CD4-positive, alpha-beta memory T cell (primary cell): ENCODE data around the gene TSC22D2. TPM values are rescaled to one million over a fixed set of nuclear protein-coding genes. Genes with fewer than 3 reads are reported as not detected.

Experiments
- CTCF ChIA-PET: fragments of 350-600 bp; sonication (Branson Sonifier 250); formaldehyde crosslinking; loops from one replicate; lab custom pipeline; 2021; ENCODE audit warnings: inconsistent platforms; ENCODE audit not compliant: partially characterized antibody; lab: Charles Lee
- POLR2A ChIA-PET: fragments of 350-600 bp; sonication (Branson Sonifier 250); formaldehyde crosslinking; loops from one replicate; lab custom pipeline; 2021; ENCODE audit not compliant: partially characterized antibody; lab: Charles Lee
- DNase-seq, 5 donors: peaks; one replicate each; pipeline versions ENCODE4 v3.0.0 to v3.0.0-alpha.2; 2020 to 2022; ENCODE audit warnings: mixed read lengths in 1 of 5
- H3K27ac ChIP-seq: one replicate; pipeline ENCODE4 v1.7.0; 2013; ENCODE audit warnings: low read depth, low read length
- H3K27me3 ChIP-seq: 2 replicates; pipeline ENCODE4 v1.7.0; 2013; ENCODE audit warnings: mild to moderate bottlenecking, low read length, moderate library complexity; ENCODE audit not compliant: insufficient read depth
- H3K36me3 ChIP-seq: 2 replicates; pipeline ENCODE4 v1.7.0; 2013; ENCODE audit warnings: mild to moderate bottlenecking, low read length, moderate library complexity; ENCODE audit not compliant: insufficient read depth
- H3K4me1 ChIP-seq: 2 replicates; pipeline ENCODE4 v1.7.0; 2013; ENCODE audit warnings: mild to moderate bottlenecking, low read length, moderate library complexity; ENCODE audit not compliant: insufficient read depth
- H3K4me3 ChIP-seq, 2 donors: one replicate each; pipeline ENCODE4 v1.7.0; 2013; ENCODE audit warnings: low read length in 2 of 2, mild to moderate bottlenecking in 1 of 2
- H3K9me3 ChIP-seq, 2 donors: one replicate each; pipeline ENCODE4 v1.7.0; 2013; ENCODE audit warnings: low read length in 2 of 2, control low read depth in 1 of 2; ENCODE audit not compliant: control insufficient read depth in 1 of 2
- H3K27ac Mint-ChIP-seq, 7 donors: one replicate each; pipeline ENCODE4 v1.8.0; 2020 to 2021; ENCODE audit warnings: mixed read lengths in 7 of 7, mild to moderate bottlenecking in 6 of 7, inconsistent platforms in 3 of 7, moderate library complexity in 3 of 7
- H3K27me3 Mint-ChIP-seq, 2 donors: one replicate each; pipeline ENCODE4 v1.8.0; 2020 to 2021; ENCODE audit warnings: mixed read lengths in 2 of 2
- H3K36me3 Mint-ChIP-seq, 2 donors: one replicate each; pipeline ENCODE4 v1.8.0; 2020 to 2021; ENCODE audit warnings: mixed read lengths in 2 of 2, inconsistent platforms in 1 of 2, mild to moderate bottlenecking in 1 of 2
- H3K4me1 Mint-ChIP-seq, 4 donors: one replicate each; pipeline ENCODE4 v1.8.0; 2020 to 2021; ENCODE audit warnings: mixed read lengths in 4 of 4, mild to moderate bottlenecking in 1 of 4
- H3K4me3 Mint-ChIP-seq, 8 donors: one replicate each; pipeline ENCODE4 v1.8.0; 2020 to 2021; ENCODE audit warnings: mixed read lengths in 8 of 8, mild to moderate bottlenecking in 7 of 8, moderate library complexity in 6 of 8, inconsistent platforms in 3 of 8
- H3K9me3 Mint-ChIP-seq, 8 donors: one replicate each; pipeline ENCODE4 v1.8.0; 2020 to 2021; ENCODE audit warnings: mixed read lengths in 8 of 8, mild to moderate bottlenecking in 5 of 8, inconsistent platforms in 3 of 8, moderate library complexity in 1 of 8
- intact Hi-C: fragments of 100-400 bp; cut with micrococcal nuclease; formaldehyde crosslinking; loops from one replicate; pipeline ENCODE4 v1.15.1; 2023
- polyA plus RNA-seq, 2 donors: library from polyadenylated mRNA; unstranded; fragments of 300-500 nt; fragmentation: Illumina TruSeq; gene quantifications; one replicate each; pipeline ENCODE4 v1.2.3, GENCODE V29; 2021
- total RNA-seq, 2 experiments: library from RNA; stranded (reverse); gene quantifications; one replicate each; pipeline ENCODE4 v1.2.3, GENCODE V29; 2021

TSC22D2 gene
- total and polyA plus RNA-seq, 4 experiments from 2014 or later = 5.5 to 25.7 (median 19.7) TPM

DNA sequence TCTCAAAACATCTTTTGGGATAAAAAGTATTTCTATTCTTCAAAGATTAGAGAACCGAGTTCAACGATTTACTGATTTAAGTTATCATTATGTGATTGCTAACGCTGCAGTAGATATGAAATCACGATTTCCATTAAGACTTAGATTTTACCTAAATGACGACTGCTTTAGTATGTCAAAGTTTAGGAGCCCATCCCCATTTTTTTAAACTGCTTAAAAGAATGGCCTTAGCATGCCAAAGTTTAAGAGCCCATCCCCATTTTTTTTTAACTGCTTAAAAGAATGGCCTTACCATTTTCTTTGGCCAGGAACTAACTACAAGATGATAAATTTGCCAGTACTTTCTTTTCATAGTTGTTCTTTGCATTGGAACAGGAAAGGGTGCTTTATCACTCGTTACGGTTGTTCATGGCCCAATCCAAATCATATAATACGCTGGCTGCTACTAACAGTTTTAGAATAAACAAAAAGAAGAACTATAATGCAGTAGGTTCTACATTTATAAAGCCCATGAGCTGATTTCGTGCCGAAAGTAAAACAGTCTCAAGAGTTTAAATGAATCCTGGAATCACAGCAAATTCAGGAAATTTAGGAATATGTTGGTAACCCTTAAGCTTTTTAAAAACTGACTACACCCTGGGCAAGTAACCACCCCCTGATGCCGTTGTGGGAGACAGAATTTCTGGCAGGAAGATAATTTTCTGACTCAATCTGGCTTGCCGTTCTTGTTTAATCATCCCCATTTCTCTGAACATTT, 869 bp upstream of the TSC22D2 start:
- intact Hi-C loops = loop anchor here (10.0 kb wide), 1 partner anchor 652 kb away; the partner anchor contains the start of gene COMMD2
- CTCF ChIA-PET = interaction anchor here (0.9 to 2.3 kb wide), 5 partner anchors 10 to 170 kb away, joined by 3 to 7 read pairs (median 4); no protein-coding TSS in a partner anchor
- POLR2A ChIA-PET = interaction anchor here (0.8 to 6.8 kb wide), 12 partner anchors 9 to 655 kb away, joined by 3 to 107 read pairs (median 12); partner anchors contain the start of genes COMMD2, EIF2A, ERICH6 and SERP1
- Histone ChIP-seq H3K4me3 (peak overlapping the region; percentile 70 to 93), H3K27ac (peak overlapping the region; percentile 95), H3K9me3 (no peaks in the 10 kb centered on the region), H3K36me3 (no peaks in the 10 kb centered on the region), H3K4me1 (peaks cover 21% of the 10 kb centered on the region), H3K27me3 (no peaks in the 10 kb centered on the region)
- Mint-ChIP-seq H3K4me3 (peak overlapping the region; percentile 85 to 98 (median 89)), H3K36me3 (peaks cover 0 to 13% of the 10 kb centered on the region in 2 donors), H3K4me1 (peaks cover 13 to 24% (median 19%) of the 10 kb centered on the region in 4 donors), H3K27ac (peak overlapping the region; percentile 89 to 99 (median 98)), H3K27me3 (no peaks in the 10 kb centered on the region), H3K9me3 (peaks cover 0 to 4% (median 0%) of the 10 kb centered on the region in 8 donors)
- DNase-seq = no peak

DNA sequence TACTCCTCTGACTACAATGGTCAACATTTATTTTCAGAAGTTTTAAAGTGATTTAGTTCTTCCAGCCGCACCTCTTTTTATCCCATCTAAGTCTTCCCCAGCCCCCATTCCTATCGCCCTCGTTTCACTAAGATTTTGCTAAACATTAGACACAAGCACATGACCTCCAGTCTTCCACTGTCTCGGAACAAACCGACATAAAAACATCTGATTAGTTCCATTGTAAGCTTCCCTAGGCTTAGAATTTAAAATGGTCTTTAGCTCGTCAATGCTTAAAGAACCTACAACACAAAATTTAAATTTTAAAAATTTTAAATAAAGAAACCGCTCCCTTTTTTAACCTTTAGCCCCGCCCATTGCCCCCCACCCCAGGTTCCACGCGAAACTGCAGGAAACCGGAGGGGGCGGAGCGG, 284 bp upstream of the TSC22D2 start:
- intact Hi-C loops = loop anchor here (1.0 to 10.0 kb wide), 9 partner anchors 23 to 653 kb away; partner anchors contain the start of genes COMMD2, EIF2A, ERICH6 and PFN2
- Histone ChIP-seq H3K27me3 (no peaks in the 10 kb centered on the region), H3K4me3 (peak overlapping the region; percentile 70 to 93), H3K36me3 (no peaks in the 10 kb centered on the region), H3K9me3 (no peaks in the 10 kb centered on the region), H3K27ac (peak overlapping the region; percentile 95), H3K4me1 (peaks cover 27% of the 10 kb centered on the region)
- peaks cover 0 to 18% of the 10 kb centered on the region in 2 donors for H3K36me3 Mint-ChIP-seq
- no peak for DNase-seq
- H3K27me3 Mint-ChIP-seq = no peaks in the 10 kb centered on the region
- H3K4me1 Mint-ChIP-seq = peaks cover 18 to 29% (median 25%) of the 10 kb centered on the region in 4 donors
- H3K4me3 Mint-ChIP-seq = peak overlapping the region; percentile 85 to 98 (median 89)
- peaks cover 0 to 4% (median 0%) of the 10 kb centered on the region in 8 donors for H3K9me3 Mint-ChIP-seq
- ChIA-PET POLR2A (interaction anchor here (0.9 to 6.8 kb wide), 18 partner anchors 10 to 794 kb away, joined by 3 to 107 read pairs (median 6); partner anchors contain the start of genes COMMD2, EIF2A, ERICH6 and PFN2), CTCF (interaction anchor here (1.0 to 2.6 kb wide), 11 partner anchors 10 to 170 kb away, joined by 3 to 27 read pairs (median 5); no protein-coding TSS in a partner anchor)
- H3K27ac Mint-ChIP-seq = peak overlapping the region; percentile 89 to 99 (median 98)

DNA sequence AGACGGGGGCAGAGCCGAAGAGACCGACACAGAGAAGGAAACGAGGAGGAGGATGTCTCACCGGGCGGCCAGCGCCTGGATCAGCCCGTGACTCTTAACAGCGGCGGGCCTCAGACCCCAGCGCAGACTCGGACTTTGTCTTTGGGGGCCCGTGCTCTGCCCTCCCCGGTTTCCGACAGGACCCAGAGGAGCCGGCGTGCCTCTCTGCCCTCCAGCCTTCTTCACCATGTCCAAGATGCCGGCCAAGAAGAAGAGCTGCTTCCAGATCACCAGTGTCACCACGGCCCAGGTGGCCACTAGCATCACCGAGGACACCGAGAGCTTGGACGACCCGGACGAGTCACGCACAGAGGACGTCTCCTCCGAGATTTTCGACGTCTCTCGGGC, 1.0 kb downstream of the TSC22D2 start:
- H3K27ac ChIP-seq = peak overlapping the region; percentile 95
- peak overlapping the region; percentile 79 to 93 for H3K4me3 ChIP-seq
- no peaks in the 10 kb centered on the region for H3K27me3 ChIP-seq
- H3K9me3 Mint-ChIP-seq = peaks cover 0 to 4% (median 0%) of the 10 kb centered on the region in 8 donors
- intact Hi-C loops = loop anchor here (2.0 to 10.0 kb wide), 3 partner anchors 122 to 654 kb away; partner anchors contain the start of genes COMMD2 and RNF13
- ChIA-PET POLR2A (interaction anchor here (0.9 to 6.8 kb wide), 25 partner anchors 10 to 1279 kb away, joined by 3 to 107 read pairs (median 6); partner anchors contain the start of genes COMMD2, EIF2A, ERICH6 and GPR171), CTCF (interaction anchor here (0.7 to 2.6 kb wide), 17 partner anchors 11 to 444 kb away, joined by 3 to 27 read pairs (median 4); no protein-coding TSS in a partner anchor)
- peaks cover 40% of the 10 kb centered on the region for H3K4me1 ChIP-seq
- peaks cover 0 to 20% of the 10 kb centered on the region in 2 donors for H3K36me3 Mint-ChIP-seq
- no peaks in the 10 kb centered on the region for H3K36me3 ChIP-seq
- H3K27ac Mint-ChIP-seq = peak overlapping the region; percentile 89 to 99 (median 97)
- peak overlapping the region; percentile 85 to 98 (median 88) for H3K4me3 Mint-ChIP-seq
- peaks cover 26 to 42% (median 34%) of the 10 kb centered on the region in 4 donors for H3K4me1 Mint-ChIP-seq
- H3K27me3 Mint-ChIP-seq = no peaks in the 10 kb centered on the region
- H3K9me3 ChIP-seq = no peaks in the 10 kb centered on the region
- no peak for DNase-seq

DNA sequence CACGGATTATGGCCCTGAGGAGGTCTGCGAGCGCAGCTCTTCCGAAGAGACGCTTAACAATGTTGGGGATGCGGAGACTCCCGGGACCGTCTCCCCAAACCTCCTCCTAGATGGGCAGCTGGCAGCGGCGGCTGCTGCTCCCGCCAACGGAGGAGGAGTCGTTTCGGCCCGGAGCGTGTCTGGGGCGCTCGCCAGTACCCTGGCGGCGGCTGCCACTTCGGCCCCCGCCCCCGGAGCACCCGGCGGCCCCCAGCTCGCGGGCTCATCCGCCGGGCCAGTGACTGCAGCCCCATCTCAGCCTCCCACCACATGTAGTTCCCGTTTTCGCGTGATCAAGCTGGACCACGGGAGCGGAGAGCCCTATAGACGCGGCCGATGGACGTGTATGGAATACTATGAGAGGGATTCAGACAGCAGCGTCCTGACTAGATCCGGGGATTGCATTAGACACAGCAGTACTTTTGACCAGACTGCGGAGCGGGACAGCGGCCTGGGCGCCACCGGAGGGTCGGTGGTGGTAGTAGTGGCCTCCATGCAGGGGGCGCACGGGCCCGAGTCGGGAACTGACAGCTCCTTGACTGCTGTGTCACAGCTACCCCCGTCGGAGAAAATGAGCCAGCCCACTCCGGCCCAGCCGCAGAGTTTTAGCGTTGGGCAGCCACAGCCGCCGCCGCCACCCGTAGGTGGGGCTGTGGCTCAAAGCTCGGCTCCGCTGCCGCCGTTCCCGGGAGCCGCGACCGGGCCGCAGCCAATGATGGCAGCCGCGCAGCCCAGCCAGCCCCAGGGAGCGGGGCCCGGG, 1.6 kb downstream of the TSC22D2 start:
- POLR2A ChIA-PET = interaction anchor here (0.8 to 6.8 kb wide), 26 partner anchors 9 to 1280 kb away, joined by 3 to 107 read pairs (median 6); partner anchors contain the start of genes COMMD2, EIF2A, ERICH6 and GPR171
- intact Hi-C loops = loop anchor here (1.0 to 10.0 kb wide), 7 partner anchors 17 to 795 kb away; partner anchors contain the start of genes COMMD2, GPR171 and RNF13
- Histone ChIP-seq H3K4me3 (peak overlapping the region; percentile 79 to 93), H3K27me3 (no peaks in the 10 kb centered on the region), H3K9me3 (no peaks in the 10 kb centered on the region), H3K4me1 (peaks cover 46% of the 10 kb centered on the region), H3K36me3 (no peaks in the 10 kb centered on the region), H3K27ac (peak overlapping the region; percentile 95)
- CTCF ChIA-PET = interaction anchor here (0.7 to 2.6 kb wide), 19 partner anchors 11 to 445 kb away, joined by 3 to 27 read pairs (median 3); partner anchors contain the start of gene SIAH2
- Mint-ChIP-seq H3K36me3 (peaks cover 0 to 21% of the 10 kb centered on the region in 2 donors), H3K4me1 (peaks cover 31 to 48% (median 39%) of the 10 kb centered on the region in 4 donors), H3K27me3 (no peaks in the 10 kb centered on the region), H3K4me3 (peak overlapping the region; percentile 85 to 98 (median 90)), H3K9me3 (peaks cover 0 to 4% (median 0%) of the 10 kb centered on the region in 8 donors), H3K27ac (peak overlapping the region; percentile 89 to 99 (median 97))
- peak; percentile 52 to 80 (median 57) for DNase-seq

GRCh38 chr3:150410311-150411105, 2.4 kb downstream of the TSC22D2 start:
- Histone ChIP-seq H3K9me3 (no peaks in the 10 kb centered on the region), H3K4me3 (peak overlapping the region; percentile 79 to 93), H3K27me3 (no peaks in the 10 kb centered on the region), H3K27ac (peak overlapping the region; percentile 95), H3K36me3 (no peaks in the 10 kb centered on the region), H3K4me1 (peaks cover 54% of the 10 kb centered on the region)
- Mint-ChIP-seq H3K9me3 (peaks cover 0 to 4% (median 0%) of the 10 kb centered on the region in 8 donors), H3K4me1 (peaks cover 37 to 56% (median 46%) of the 10 kb centered on the region in 4 donors), H3K4me3 (peak overlapping the region; percentile 87 to 99 (median 92)), H3K27ac (peak overlapping the region; percentile 47 to 93 (median 90)), H3K27me3 (no peaks in the 10 kb centered on the region), H3K36me3 (peaks cover 0 to 28% of the 10 kb centered on the region in 2 donors)
- peak; percentile 24 to 56 (median 31) for DNase-seq
- ChIA-PET POLR2A (interaction anchor here (0.6 to 6.8 kb wide), 15 partner anchors 8 to 597 kb away, joined by 3 to 107 read pairs (median 6); partner anchors contain the start of genes EIF2A, RNF13, SELENOT and SERP1), CTCF (interaction anchor here (0.7 to 2.6 kb wide), 15 partner anchors 12 to 353 kb away, joined by 3 to 27 read pairs (median 4); partner anchors contain the start of gene SIAH2)
- intact Hi-C loops = loop anchor here (1.0 to 10.0 kb wide), 4 partner anchors 16 to 794 kb away; partner anchors contain the start of gene GPR171
